Astrocyte (in vitro differentiated cells and primary cell): ENCODE data around the gene CABP5.

Experiments
- CTCF ChIP-seq: IDR thresholded peaks from 2 replicates; pipeline ENCODE4 v1.5.1; 2011; ENCODE audit warnings: low read depth, mild to moderate bottlenecking, inconsistent platforms, low read length, moderate library complexity; ENCODE audit not compliant: insufficient read depth
- EZH2 ChIP-seq: IDR thresholded peaks from 2 replicates; pipeline ENCODE4 v1.6.1; 2012; ENCODE audit warnings: mild to moderate bottlenecking, low read length, inconsistent platforms; ENCODE audit not compliant: insufficient read depth

GRCh38 chr19:48029431-48029830, 14.4 kb downstream of the CABP5 start:
- TF ChIP-seq CTCF (no peak), EZH2 (no peak)
